Activated T-cell treated with anti-CD3 and anti-CD28 coated beads, Interleukin-2, amount 50 U/mL, for 24 hours (primary cell): ENCODE data around the gene ERCC2.

Source experiments
- DNase-seq: peaks from one replicate; pipeline ENCODE4 v3.0.0-alpha.2; 2020
- H3K27ac Mint-ChIP-seq: 2 replicates; pipeline ENCODE4 v1.8.0; 2020; ENCODE audit warnings: mild to moderate bottlenecking, mixed read lengths
- H3K27me3 Mint-ChIP-seq: 2 replicates; pipeline ENCODE4 v1.8.0; 2020; ENCODE audit warnings: mixed read lengths
- H3K36me3 Mint-ChIP-seq: 2 replicates; pipeline ENCODE4 v1.8.0; 2020; ENCODE audit warnings: low read depth, mixed read lengths
- H3K4me1 Mint-ChIP-seq: 2 replicates; pipeline ENCODE4 v1.8.0; 2020; ENCODE audit warnings: low read depth, mixed read lengths
- H3K4me3 Mint-ChIP-seq: 2 replicates; pipeline ENCODE4 v1.8.0; 2020; ENCODE audit warnings: mild to moderate bottlenecking, moderate library complexity, mixed read lengths
- H3K9me3 Mint-ChIP-seq: 2 replicates; pipeline ENCODE4 v1.8.0; 2020; ENCODE audit warnings: mixed read lengths

ERCC2 gene

GRCh38 chr19:45352914-45353796 is 17.2 kb downstream of the ERCC2 start:
- no peaks in the 10 kb centered on the region for H3K27me3 Mint-ChIP-seq
- no peaks in the 10 kb centered on the region for H3K9me3 Mint-ChIP-seq
- peaks cover 78% of the 10 kb centered on the region for H3K36me3 Mint-ChIP-seq
- H3K4me3 Mint-ChIP-seq: no peak overlapping the region
- no peak for DNase-seq
- H3K27ac Mint-ChIP-seq: no peak overlapping the region
- no peaks in the 10 kb centered on the region for H3K4me1 Mint-ChIP-seq

DNA sequence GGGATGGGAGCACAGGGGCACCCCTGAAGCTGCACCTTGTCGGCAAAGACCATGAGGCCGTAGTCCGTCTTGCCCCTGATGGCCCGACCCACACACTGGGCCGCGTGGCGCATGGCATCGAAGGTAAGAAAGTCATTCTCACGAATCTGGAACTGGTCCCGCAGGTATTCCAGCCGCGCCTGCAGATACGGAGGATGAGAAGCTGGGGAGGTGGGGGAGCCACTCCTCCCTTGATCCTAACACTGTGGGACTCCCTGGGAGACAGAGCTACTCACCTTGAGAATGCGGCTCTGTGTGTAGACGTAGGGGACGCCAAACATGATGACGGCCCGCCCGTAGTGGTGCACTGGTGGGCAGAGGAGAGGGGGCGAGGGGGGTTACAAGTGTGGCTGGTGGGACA is 17.9 kb downstream of the ERCC2 start:
- no peaks in the 10 kb centered on the region for H3K4me1 Mint-ChIP-seq
- H3K4me3 Mint-ChIP-seq: no peak overlapping the region
- DNase-seq: no peak
- no peak overlapping the region for H3K27ac Mint-ChIP-seq
- H3K27me3 Mint-ChIP-seq: no peaks in the 10 kb centered on the region
- H3K9me3 Mint-ChIP-seq: no peaks in the 10 kb centered on the region
- H3K36me3 Mint-ChIP-seq: peaks cover 71% of the 10 kb centered on the region

DNA sequence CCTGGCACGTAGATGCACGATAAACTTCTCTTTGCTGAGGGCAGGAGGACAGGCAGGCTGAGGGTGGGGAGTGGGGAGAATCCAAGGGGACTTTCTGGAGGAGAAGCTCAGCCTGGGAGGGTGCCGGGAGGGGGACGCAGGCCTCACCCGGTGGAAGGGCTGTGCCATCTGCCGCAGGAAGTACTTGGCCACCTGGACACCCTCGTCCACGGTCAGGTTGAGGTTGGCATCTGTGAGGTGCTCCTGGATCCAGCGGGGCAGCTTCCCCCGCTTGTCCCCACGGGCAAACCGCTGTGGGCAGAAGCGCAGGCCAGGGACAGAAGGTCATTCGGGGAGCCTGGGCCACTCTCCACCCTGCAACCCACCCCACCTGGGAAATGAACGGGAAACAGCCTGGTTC is 18.3 kb downstream of the ERCC2 start:
- DNase-seq: no peak
- H3K4me1 Mint-ChIP-seq: no peaks in the 10 kb centered on the region
- H3K27me3 Mint-ChIP-seq: no peaks in the 10 kb centered on the region
- H3K36me3 Mint-ChIP-seq: peaks cover 67% of the 10 kb centered on the region
- no peaks in the 10 kb centered on the region for H3K9me3 Mint-ChIP-seq
- no peak overlapping the region for H3K4me3 Mint-ChIP-seq
- H3K27ac Mint-ChIP-seq: no peak overlapping the region

DNA sequence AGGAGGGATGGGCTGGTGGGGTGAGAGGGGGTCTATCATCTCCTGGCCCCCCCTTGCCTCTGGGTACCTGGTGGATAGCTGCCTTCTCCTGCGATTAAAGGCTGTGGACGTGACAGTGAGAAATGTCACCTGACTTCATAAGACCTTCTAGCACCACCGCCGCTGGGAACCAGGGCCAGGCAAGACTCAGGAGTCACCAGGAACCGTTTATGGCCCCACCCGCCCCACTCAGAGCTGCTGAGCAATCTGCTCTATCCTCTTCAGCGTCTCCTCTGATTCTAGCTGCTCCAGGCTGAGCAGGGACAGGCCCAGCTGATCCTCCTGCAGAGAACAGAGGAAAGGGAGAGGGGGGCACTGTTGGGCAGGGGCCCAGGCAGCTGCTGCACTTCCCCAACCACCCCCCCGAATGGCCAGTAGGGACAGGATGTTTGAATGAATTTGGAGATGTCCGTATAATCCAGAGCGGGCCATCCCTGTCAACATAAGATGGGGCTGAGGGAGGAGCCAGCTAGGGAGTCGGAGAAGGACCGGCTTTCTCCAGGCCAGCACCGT is 18.9 kb downstream of the ERCC2 start:
- Mint-ChIP-seq H3K36me3 (peaks cover 61% of the 10 kb centered on the region), H3K27me3 (no peaks in the 10 kb centered on the region)

DNA sequence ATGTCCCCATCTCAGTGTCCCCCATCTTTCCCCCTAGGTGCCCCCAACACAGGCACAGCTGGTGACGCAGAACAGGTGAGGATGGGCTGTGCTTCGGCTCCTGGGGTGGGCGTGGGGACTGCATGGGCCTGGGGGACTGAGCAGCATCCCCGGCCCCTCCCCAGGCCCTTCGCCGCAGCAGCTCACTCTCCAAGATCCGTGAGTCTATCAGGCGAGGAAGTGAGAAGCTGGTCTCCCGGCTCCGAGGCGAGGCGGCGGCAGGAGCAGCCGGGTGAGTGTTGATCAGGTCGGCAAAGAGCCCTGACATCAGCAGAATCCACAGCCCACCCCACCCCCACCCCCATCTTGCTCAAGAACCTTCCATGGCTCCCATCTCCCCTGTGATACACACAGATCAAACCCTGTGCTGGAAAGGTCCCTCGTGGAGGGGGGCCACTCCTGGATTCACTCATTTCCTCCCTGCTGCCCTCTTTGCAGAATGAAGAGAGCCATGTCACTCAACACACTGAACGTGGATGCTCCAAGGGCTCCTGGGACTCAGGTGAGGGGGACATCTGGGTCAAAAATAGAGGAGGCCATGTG is 19.8 kb downstream of the ERCC2 start:
- Mint-ChIP-seq H3K4me3 (no peak overlapping the region), H3K9me3 (no peaks in the 10 kb centered on the region), H3K27me3 (peaks cover 9% of the 10 kb centered on the region), H3K4me1 (no peaks in the 10 kb centered on the region), H3K27ac (no peak overlapping the region), H3K36me3 (peaks cover 52% of the 10 kb centered on the region)
- DNase-seq: no peak

More for the DNA sequence above, 18.9 kb downstream of the ERCC2 start:
- Mint-ChIP-seq H3K4me1 (no peaks in the 10 kb centered on the region), H3K9me3 (no peaks in the 10 kb centered on the region), H3K4me3 (no peak overlapping the region), H3K27ac (no peak overlapping the region)
- no peak for DNase-seq

- Mint-ChIP-seq H3K27me3 (peaks cover 16% of the 10 kb centered on the region), H3K4me3 (no peak overlapping the region), H3K27ac (no peak overlapping the region), H3K36me3 (peaks cover 43% of the 10 kb centered on the region), H3K9me3 (no peaks in the 10 kb centered on the region), H3K4me1 (no peaks in the 10 kb centered on the region)
- no peak for DNase-seq
Measured at GRCh38 chr19:45349430-45349941, 20.9 kb downstream of the ERCC2 start.

GRCh38 chr19:45349126-45349415 is 21.3 kb downstream of the ERCC2 start:
- Mint-ChIP-seq H3K27ac (no peak overlapping the region), H3K36me3 (peaks cover 39% of the 10 kb centered on the region)

GRCh38 chr19:45348367-45349125 is 21.8 kb downstream of the ERCC2 start:
- Mint-ChIP-seq H3K36me3 (peaks cover 34% of the 10 kb centered on the region), H3K27me3 (peaks cover 23% of the 10 kb centered on the region), H3K4me1 (no peaks in the 10 kb centered on the region), H3K4me3 (no peak overlapping the region), H3K27ac (no peak overlapping the region), H3K9me3 (no peaks in the 10 kb centered on the region)
- DNase-seq: no peak

More at GRCh38 chr19:45349126-45349415, 21.3 kb downstream of the ERCC2 start:
- Mint-ChIP-seq H3K4me3 (no peak overlapping the region), H3K4me1 (no peaks in the 10 kb centered on the region), H3K9me3 (no peaks in the 10 kb centered on the region), H3K27me3 (peaks cover 20% of the 10 kb centered on the region)
- DNase-seq: no peak

DNA sequence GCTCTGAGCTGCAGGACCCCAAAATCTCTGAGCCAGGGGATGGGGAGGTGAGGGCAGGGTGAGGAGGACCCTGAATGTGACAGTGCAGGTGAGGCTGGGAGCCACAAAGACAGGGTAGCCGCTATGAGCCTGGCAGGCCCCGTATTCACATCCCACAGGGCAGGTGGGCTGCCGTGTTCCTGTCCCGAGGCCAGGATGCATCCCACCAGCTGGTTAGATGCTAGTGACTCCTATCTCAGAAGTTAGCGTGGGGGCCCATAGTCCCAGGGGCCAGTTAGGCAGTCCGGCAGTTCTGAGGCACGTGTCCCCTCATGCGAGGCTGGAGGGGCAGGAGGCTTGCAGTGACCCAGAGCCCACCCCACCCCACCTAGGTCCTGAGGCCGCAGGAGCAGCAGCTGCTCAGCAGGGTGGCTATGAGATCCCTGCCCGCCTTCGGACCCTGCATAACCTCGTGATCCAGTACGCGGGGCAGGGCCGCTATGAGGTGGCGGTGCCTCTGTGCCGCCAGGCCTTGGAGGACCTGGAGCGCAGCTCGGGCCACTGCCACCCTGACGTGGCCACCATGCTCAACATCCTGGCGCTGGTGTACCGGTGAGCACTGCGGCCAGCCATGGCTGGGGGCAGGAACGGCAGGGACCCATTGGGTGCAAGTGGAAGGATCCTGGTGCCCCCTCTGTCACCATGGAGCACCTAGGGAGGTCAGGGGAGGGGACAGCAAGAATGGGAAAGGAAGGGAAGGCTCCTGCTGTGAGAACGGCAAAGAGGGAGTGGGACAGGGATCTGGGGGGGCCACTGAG is 22.6 kb downstream of the ERCC2 start:
- no peaks in the 10 kb centered on the region for H3K4me1 Mint-ChIP-seq
- no peaks in the 10 kb centered on the region for H3K9me3 Mint-ChIP-seq
- DNase-seq: no peak
- peaks cover 24% of the 10 kb centered on the region for H3K27me3 Mint-ChIP-seq
- H3K4me3 Mint-ChIP-seq: no peak overlapping the region
- peaks cover 26% of the 10 kb centered on the region for H3K36me3 Mint-ChIP-seq
- H3K27ac Mint-ChIP-seq: no peak overlapping the region

GRCh38 chr19:45346449-45346848 is 23.9 kb downstream of the ERCC2 start:
- peaks cover 14% of the 10 kb centered on the region for H3K36me3 Mint-ChIP-seq

DNA sequence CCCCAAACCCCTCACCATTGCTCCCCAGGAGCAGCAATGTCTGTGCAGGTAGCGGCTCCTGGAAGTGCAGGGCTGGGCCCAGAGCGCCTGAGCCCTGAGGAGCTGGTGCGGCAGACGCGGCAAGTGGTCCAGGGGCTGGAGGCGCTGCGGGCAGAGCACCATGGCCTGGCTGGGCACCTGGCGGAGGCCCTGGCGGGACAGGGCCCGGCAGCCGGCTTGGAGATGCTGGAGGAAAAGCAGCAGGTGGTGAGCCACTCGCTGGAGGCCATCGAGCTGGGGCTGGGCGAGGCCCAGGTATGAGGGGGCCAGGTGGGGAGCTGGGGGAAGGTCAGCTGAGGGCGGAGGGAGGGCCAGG is 24.9 kb downstream of the ERCC2 start:
- DNase-seq: no peak
- Mint-ChIP-seq H3K27ac (no peak overlapping the region), H3K4me3 (no peak overlapping the region), H3K4me1 (no peaks in the 10 kb centered on the region), H3K36me3 (peaks cover 8% of the 10 kb centered on the region), H3K9me3 (no peaks in the 10 kb centered on the region), H3K27me3 (peaks cover 24% of the 10 kb centered on the region)

More at GRCh38 chr19:45346449-45346848, 23.9 kb downstream of the ERCC2 start:
- H3K4me1 Mint-ChIP-seq: no peaks in the 10 kb centered on the region
- H3K4me3 Mint-ChIP-seq: no peak overlapping the region
- no peak for DNase-seq
- no peaks in the 10 kb centered on the region for H3K9me3 Mint-ChIP-seq
- no peak overlapping the region for H3K27ac Mint-ChIP-seq
- peaks cover 24% of the 10 kb centered on the region for H3K27me3 Mint-ChIP-seq

DNA sequence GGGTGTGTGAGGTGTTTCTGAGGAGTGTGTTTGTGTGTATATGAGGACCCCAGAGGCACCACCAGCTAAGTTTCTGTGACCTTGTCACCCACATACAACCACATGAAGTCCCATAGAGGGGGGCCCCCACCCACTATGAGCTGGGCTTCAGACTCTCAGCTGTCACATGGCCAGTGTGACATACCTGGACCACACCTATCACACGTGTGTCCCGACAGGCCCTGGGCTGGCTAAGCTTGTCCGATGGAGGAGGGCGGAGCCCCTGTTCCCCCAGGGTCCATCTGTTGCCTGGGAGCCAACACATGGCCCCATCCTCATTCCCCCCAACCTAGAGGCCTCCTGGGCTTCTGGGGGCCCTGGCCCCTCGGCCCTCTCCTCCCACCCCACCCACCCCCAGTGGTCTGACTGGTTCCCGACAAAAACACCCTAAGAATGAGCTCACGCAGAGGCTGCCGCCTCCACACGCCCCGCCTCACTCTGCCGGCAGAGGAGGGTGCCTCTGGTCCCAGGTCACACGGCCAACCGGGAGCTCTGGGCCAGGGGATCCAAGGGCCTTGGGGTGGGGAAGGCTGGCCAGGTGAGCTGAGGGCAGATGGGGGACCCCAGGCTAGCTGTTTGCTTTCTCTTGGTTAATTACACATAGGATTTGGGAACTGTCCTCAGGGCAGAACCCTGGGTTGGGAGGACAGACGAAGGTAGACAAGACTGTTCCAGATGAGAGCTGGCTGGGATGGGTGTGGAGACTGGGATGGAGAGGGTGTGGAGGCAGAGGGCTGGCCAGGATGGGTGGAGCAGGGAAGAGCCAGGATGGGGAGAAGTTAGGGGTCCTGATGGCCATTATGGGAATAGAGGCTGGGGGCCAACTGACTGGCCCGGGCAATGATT is 25.5 kb downstream of the ERCC2 start:
- Mint-ChIP-seq H3K27ac (no peak overlapping the region), H3K9me3 (no peaks in the 10 kb centered on the region), H3K36me3 (peaks cover 3% of the 10 kb centered on the region), H3K27me3 (peaks cover 30% of the 10 kb centered on the region), H3K4me3 (no peak overlapping the region), H3K4me1 (peaks cover 4% of the 10 kb centered on the region)
- DNase-seq: no peak

- H3K36me3 Mint-ChIP-seq: no peaks in the 10 kb centered on the region
- no peak for DNase-seq
- H3K4me1 Mint-ChIP-seq: peaks cover 4% of the 10 kb centered on the region
- no peaks in the 10 kb centered on the region for H3K9me3 Mint-ChIP-seq
- H3K27me3 Mint-ChIP-seq: peaks cover 43% of the 10 kb centered on the region
- H3K27ac Mint-ChIP-seq: no peak overlapping the region
- no peak overlapping the region for H3K4me3 Mint-ChIP-seq
Measured at GRCh38 chr19:45342911-45343310, 27.5 kb downstream of the ERCC2 start.
